HG03159 (cell line): ENCODE results near the gene BET1L.
A peak's percentile ranks its signal among the peaks of the same experiment; 100 is the strongest.
"Not testable (repeated sequence)": the region's sequence is repeated elsewhere in the genome, so short reads cannot be mapped to it uniquely, and the experiment has no call there.

Experiments
- ATAC-seq: cut with Tn5 transposase; IDR thresholded peaks from one replicate; pipeline ENCODE4 v1.9.1; 2021; ENCODE audit warnings: mild to moderate bottlenecking, moderate library complexity; ENCODE audit not compliant: unreplicated experiment

The BET1L gene

GRCh38 chr11:207208-207862 lies at the start of gene BET1L, which contains the start of gene RIC8A:
Gene BET1L, minus strand, starts transcription at chr11:207399. Its CDS starts 78 bp downstream, at chr11:207321.
Gene RIC8A, plus strand, starts transcription at chr11:207708. Its CDS starts 1,147 bp downstream, at chr11:208855.
- peak; percentile 72 for ATAC-seq

GRCh38 chr11:255816-256215 lies 48.6 kb upstream of the BET1L start:
- no peak for ATAC-seq

- ATAC-seq: no peak
These were observed 48.0 kb upstream of the BET1L start for GRCh38 chr11:255176-255575.

GRCh38 chr11:253886-254270 lies 46.7 kb upstream of the BET1L start:
- ATAC-seq: no peak

- no peak for ATAC-seq
These were observed 46.1 kb upstream of the BET1L start for GRCh38 chr11:253160-253885.

- no peak for ATAC-seq
These were observed 45.5 kb upstream of the BET1L start for GRCh38 chr11:252666-253065.

- no peak for ATAC-seq
These were observed 44.4 kb upstream of the BET1L start for GRCh38 chr11:251550-251949.

GRCh38 chr11:250740-251299 lies 43.6 kb upstream of the BET1L start:
- no peak for ATAC-seq

GRCh38 chr11:250274-250673 lies 43.1 kb upstream of the BET1L start:
- ATAC-seq: no peak

GRCh38 chr11:249062-249461 lies 41.9 kb upstream of the BET1L start:
- ATAC-seq: no peak

- ATAC-seq: no peak
These were observed 37.2 kb upstream of the BET1L start for GRCh38 chr11:244376-244775.

GRCh38 chr11:241634-242033 lies 34.4 kb upstream of the BET1L start:
- no peak for ATAC-seq

- no peak for ATAC-seq
These were observed 33.1 kb upstream of the BET1L start for GRCh38 chr11:240315-240714.

GRCh38 chr11:238346-238745 lies 31.1 kb upstream of the BET1L start:
- ATAC-seq: not testable (repeated sequence)

- ATAC-seq: peak; percentile 79
These were observed 29.9 kb upstream of the BET1L start, which contains the start of gene PSMD13 for GRCh38 chr11:236774-237767. Gene PSMD13, plus strand, starts transcription at chr11:236976. Its CDS starts 74 bp downstream, at chr11:237050.

- ATAC-seq: peak; percentile 71
These were observed 29.0 kb upstream of the BET1L start, which contains the start of gene SIRT3 for GRCh38 chr11:235997-236773. Gene SIRT3, minus strand, starts transcription at chr11:236342. Its CDS starts 14 bp downstream, at chr11:236328.

GRCh38 chr11:235609-235996 lies 28.4 kb upstream of the BET1L start:
- peak; percentile 10 for ATAC-seq

GRCh38 chr11:235180-235579 lies 28.0 kb upstream of the BET1L start:
- ATAC-seq: no peak

- ATAC-seq: no peak
These were observed 25.8 kb upstream of the BET1L start for GRCh38 chr11:232783-233565.
